GM19043 (cell line): ENCODE data around the gene C17orf107.
"Not testable (repeated sequence)": the region's sequence is repeated elsewhere in the genome, so short reads cannot be mapped to it uniquely, and the experiment has no call there.

Experiments
- ATAC-seq: cut with Tn5 transposase; IDR thresholded peaks from one replicate; pipeline ENCODE4 v1.9.1; 2021; ENCODE audit warnings: low read depth; ENCODE audit not compliant: unreplicated experiment

C17orf107 gene

GRCh38 chr17:4899341-4900230 is at the start of gene C17orf107:
Gene C17orf107 (plus strand): TSS chr17:4899536. CDS start chr17:4899763, 227 bp downstream.
- ATAC-seq: no peak

GRCh38 chr17:4850246-4850645 is 49.1 kb upstream of the C17orf107 start:
- ATAC-seq: no peak

GRCh38 chr17:4851084-4851483 is 48.3 kb upstream of the C17orf107 start:
- ATAC-seq: no peak

DNA sequence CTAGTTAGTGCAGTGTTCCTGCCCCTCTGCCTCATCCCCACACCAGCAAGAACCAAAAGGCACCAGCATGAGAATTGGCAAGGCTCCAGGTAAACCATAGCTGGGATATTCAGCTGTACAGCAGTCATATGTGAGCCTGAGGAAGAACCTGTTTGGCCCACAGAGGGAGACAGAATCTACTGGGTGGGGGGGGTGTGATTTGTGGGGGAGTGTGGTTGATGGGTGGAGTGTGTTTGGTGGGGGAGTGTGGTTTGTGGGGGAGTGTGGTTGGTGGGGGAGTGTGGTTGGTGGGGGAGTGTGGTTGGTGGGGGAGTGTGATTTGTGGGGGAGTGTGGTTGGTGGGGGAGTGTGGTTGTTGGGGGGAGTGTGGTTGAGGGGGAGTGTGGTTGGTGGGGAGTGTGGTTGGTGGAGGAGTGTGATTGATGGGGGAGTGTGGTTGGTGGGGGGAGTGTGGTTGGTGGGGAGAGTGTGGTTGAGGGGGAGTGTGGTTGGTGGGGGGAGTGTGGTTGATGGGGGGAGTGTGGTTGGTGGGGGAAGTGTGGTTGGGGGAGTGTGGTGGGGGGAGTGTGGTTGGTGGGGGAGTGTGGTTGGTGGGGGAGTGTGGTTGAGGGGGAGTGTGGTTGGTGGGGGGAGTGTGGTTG is 46.6 kb upstream of the C17orf107 start:
- no peak for ATAC-seq

- no peak for ATAC-seq
Observed at GRCh38 chr17:4853208-4853671, 46.1 kb upstream of the C17orf107 start.

DNA sequence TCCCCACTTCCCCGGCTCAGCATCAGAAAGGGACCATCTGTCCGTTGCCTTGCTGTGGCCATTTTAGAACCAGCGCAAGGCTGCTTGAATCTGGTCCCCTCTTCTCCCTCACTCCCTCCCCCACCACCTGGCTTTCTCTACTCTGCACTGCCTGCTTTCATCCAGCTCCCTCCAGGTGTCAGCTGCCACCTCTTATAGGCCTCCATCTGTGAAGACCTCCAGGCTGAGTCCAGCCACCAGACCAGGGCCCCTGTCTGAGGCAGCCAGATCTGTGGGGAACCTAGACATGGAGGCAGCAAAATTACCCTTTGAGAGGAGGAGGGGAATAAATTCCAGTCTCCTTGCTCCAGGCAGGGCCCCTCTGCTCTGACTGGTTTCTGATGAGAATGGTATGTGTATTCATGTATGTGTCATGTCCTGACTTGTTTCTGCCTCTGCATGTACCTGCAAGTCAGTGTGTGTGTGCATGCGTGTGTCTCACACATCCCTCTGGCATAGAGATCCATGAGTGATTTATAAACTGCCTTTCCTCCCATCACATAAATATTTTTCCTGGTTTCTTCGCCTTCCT is 45.1 kb upstream of the C17orf107 start:
- ATAC-seq: no peak

DNA sequence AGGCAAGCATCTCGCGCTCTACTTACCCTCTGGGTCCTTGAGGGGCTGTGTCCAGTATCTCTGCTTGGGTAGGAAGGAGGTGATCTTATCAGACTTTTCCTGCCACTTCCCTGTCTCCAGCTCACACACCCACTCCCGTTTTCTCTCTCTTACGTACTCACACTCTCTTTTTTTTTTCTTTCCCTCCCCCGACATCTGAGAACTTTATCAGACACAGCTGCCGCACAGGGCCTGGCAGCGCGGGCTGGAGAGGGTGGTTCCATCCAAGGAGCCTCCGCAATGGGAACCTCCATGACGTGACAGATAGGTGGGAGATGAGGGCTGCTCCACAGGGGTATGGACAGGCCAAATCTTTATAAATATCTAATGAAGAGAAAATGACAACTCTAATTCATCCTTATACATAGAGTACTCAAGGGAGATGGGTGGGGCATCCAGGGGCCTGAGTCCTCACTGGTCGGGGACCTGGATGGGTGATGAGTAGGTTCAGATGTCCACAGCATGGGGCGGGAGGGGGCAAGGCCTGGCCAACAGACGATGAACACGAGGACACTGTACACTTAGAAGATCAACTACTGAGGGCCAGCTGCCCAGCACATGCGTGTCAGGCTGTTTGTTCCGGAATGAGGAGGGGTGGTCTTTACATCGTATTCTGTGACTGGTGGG is 42.9 kb upstream of the C17orf107 start:
- ATAC-seq: no peak

DNA sequence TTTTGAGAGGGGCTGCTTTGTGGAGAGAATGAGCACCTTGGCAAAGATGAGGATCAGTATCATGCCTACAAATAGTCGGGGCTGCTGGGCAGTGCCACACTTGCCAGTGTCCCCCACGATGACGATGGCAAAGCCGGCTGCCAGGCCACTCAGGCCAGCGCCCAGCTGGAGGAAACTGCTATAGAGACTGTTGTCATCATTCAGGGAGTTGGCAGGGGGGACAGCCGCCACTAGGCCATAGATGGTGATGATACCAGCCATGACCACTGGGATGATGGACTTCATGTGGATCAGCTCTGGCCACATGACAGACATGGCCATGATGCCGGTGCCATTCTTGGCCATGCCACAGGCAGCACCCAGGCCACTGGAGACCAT is 42.4 kb upstream of the C17orf107 start:
- no peak for ATAC-seq

DNA sequence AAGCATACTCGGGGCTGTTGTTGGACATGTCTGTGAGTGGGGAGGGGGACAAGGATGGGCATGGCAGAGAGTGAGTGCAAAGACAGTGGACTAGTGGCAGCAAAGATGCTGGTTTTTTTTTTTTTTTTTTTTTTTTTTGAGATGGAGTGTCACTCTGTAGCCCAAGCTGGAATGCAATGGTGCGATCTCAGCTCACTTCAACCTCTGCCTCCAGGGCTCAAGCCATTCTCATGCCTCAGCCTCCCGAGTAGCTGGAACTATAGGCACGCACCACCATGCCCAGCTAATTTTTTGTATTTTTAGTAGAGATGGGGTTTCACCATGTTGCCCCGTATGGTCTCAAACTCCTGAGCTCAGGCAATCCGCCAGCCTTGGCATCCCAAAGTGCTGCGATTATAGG is 42.0 kb upstream of the C17orf107 start:
- not testable (repeated sequence) for ATAC-seq

DNA sequence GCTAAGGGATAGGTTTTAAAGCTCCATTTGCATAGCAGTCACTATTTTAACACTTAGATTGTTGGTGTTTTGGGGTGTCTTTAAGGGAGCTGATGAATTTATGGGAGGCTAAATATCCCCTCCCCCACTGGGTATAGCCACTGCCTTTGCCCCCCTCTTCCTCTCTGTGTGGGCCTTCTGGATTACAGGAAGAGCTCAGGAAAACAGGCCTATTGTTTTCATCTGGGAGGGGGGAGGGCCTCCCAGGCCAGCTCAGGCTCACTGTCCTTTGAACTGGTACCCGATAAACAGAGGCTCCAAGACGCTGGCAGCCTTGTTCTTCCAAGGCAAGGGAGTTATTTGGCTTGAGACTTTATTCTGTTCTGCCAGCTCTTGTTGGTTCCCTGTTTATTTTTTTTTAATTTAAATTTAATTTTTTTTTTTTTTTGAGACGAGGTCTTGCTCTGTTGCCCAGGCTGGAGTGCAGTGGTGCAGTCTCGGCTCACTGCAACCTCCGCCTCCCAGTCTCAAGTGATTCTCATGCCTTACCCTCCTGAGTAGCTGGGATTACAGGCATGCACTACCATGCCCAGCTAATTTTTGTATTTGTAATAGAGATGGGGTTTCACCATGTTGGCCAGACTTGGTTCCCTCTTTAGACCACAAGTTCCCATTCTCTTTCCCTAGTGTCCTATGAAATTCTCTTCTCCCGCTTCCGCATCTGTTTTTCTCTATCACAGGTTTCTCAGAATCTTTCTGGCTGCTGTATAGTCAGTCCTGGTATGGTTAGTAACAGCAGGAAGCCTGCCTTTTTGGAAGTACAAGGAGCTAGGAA is 41.1 kb upstream of the C17orf107 start:
- ATAC-seq: no peak

DNA sequence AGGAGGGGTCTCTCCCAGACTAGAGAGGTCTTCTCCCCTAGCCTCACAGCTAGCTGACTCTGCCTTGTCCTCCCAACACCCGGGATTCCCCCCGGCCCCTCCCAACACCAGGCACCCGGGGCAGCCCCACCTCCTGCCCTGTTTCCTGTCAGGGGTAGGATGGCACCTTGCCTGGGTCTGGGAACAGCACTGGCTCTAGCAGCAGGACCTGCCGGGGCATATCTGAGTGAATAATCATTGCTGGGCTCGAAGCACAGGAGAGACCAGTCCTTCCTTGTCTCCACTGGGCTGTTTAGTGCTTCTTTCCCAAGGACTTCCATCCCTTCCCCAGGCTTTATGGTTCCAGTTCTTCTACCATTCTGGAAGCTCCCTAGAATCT is 40.5 kb upstream of the C17orf107 start:
- no peak for ATAC-seq

DNA sequence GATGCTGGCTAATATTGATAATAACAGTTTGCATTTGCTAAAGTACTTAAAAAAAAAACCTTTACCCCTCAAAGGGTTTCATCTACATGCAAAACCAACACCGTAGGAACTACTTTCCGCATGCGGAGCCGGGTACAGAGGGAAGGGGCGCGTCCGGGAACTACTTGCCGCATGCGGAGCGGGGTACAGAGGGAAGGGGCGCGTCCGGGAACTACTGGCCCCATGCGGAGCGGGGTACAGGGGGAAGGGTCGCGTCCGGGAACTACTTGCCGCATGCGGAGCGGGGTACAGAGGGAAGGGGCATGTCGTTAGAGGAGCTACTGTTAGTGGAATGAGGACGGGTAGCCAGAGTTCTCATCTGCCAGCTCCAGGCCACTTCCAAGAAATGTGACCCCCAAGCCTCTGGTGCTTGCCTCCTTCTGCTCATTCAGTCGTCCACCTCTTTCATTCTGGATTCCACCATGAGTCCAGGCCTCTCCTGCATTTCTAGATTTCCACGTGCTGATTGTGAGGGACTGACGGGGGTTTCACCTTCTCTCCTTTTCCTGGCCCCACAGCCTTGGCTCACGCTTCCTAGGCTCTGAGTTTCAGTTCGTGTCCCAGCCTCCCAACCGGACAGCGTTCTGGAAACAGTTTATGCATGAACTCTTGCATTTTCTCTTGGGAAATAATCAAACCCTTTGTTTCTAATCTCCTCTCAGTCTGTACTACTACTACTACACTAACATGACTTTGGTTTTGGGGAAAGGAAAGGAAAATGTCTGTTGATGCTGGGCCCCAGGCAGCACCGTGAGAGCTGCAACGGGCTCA is 39.3 kb upstream of the C17orf107 start:
- ATAC-seq: no peak

GRCh38 chr17:4860651-4861050 is 38.7 kb upstream of the C17orf107 start:
- no peak for ATAC-seq

DNA sequence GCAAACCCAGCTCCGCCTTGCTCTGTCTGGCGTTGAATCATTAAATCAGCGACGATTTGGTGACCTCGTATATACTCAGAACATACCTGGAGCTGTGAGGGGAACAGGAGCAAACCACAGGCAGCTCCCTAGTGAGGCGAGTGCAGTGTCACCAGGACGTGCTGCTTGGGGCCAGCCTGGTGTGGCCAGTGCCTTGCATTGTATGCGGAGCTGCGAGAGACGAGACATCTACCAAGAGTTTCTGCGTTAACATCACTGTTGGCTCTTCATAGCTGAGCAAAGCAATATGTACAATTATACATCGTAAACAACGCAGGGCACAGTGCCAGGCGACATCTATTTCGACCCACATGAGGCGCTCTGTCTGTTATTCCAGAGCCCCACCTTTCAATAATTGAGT is 38.3 kb upstream of the C17orf107 start:
- ATAC-seq: no peak

DNA sequence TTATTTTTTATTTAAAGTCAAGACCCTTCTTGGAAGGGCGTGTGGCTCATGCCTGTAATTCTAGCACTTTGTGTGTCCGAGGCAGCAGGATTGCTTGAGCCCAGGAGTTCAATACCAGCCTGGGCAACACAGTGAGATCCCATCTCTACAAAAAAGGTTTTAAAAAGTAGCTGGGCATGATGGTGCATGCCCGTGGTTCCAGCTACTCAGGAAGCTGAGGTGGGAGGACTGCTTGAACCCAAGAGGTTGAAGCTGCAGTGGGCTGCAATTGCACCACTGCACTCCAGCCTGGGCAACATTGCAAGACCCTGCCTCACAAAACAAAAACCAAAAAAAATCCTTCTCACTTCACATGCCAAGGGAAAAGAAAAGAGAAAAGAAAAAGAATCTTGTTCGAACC is 36.6 kb upstream of the C17orf107 start:
- ATAC-seq: no peak

DNA sequence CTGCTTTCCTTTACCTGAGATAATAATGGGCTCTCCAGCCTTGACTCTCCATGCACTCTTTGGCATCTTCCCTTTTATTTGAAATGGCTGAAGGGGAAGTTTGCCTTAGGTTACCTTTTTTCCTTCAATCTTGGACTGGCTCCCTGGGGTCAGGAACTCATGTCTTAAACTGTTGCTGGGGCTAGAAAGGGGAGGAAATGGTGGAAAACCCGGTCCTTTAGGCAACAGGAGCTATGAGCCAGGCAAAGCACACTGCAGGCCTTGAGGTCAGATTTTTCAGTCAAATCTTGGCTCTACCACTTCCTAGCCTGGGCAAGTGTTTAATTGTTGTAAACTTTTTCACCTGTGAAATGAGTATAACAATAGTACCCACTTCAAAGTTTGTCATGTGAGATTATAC is 36.0 kb upstream of the C17orf107 start:
- no peak for ATAC-seq

- not testable (repeated sequence) for ATAC-seq
Observed at GRCh38 chr17:4867535-4867934, 31.8 kb upstream of the C17orf107 start.

- ATAC-seq: not testable (repeated sequence)
Observed at GRCh38 chr17:4869058-4869998, 30.0 kb upstream of the C17orf107 start.
